ENCODE data around the gene GNG12. TPM values are rescaled to one million over a fixed set of nuclear protein-coding genes. Genes with fewer than 3 reads are reported as not detected.

Gene GNG12
- total and polyA plus RNA-seq, 9 of the 15 experiments (the other 6 are each of a cell fraction or from before 2014, with no cell fraction given) = 2.6 to 6.0 (median 4.1) TPM

GRCh38 chr1:67690411-67690810, 142.9 kb downstream of the GNG12 start (continued):
- TF ChIP-seq ERF (CRISPR knock-in tag; IDR thresholded peaks at IDR 0.05) (no peak), E4F1 (CRISPR knock-in tag; IDR thresholded peaks at IDR 0.05; ENCODE audit: borderline replicate concordance) (no peak), YY1 (IDR thresholded peaks at IDR 0.05; ENCODE audit: borderline replicate concordance in 1 of 3, control insufficient read depth in 1 of 3, extremely low read depth in 1 of 3, insufficient read depth in 3 of 3, insufficient read length in 1 of 3, insufficient replicate concordance in 2 of 3, low read depth in 1 of 3, low read length in 2 of 3) (no peak), SAP30 (IDR thresholded peaks at IDR 0.05; ENCODE audit: borderline replicate concordance, insufficient read depth, low read depth, low read length, poor library complexity, severe bottlenecking) (no peak), TFAM (CRISPR knock-in tag; conservative IDR thresholded peaks at IDR 0.05) (no peak), ZNF717 (CRISPR knock-in tag; IDR thresholded peaks at IDR 0.05) (no peak), ZNF140 (CRISPR knock-in tag; IDR thresholded peaks at IDR 0.05) (no peak), ARID3B (CRISPR knock-in tag; IDR thresholded peaks at IDR 0.05; ENCODE audit: borderline replicate concordance) (no peak), TRIM24 (IDR thresholded peaks at IDR 0.05) (no peak), ZNF785 (CRISPR knock-in tag; IDR thresholded peaks at IDR 0.05) (no peak)

Data from K562 (cell line).